ENCODE measurements around the gene ARF1. TPM values are rescaled to one million over a fixed set of nuclear protein-coding genes. Genes with fewer than 3 reads are reported as not detected.

ARF1 gene
- total RNA-seq, 4 donors from 2014 or later = 165 to 340 (median 203) TPM

DNA sequence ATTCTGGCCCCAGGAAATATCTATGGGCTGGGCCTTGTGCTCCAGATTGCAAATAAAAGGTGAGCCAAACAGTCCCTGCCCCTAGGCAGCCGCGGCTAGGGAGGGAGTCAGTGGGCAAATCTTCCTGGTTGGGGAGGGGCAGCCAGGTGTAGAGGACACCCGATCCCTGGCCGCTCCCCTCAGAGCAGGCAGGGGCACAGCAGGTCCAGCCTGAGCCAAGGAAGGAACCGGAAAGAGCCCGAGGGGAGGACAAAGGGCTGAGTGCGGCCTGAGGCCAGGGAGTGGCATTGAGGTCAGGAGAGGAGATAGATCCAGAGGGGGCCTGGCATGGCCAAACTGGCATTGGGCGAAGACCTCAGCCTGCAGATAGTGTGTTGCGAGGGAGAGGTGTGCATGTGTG lies 36.6 kb upstream of the ARF1 start:
- no peak for DNase-seq
- H3K9me3 ChIP-seq = no peaks in the 10 kb centered on the region
- no peaks in the 10 kb centered on the region for H3K36me3 ChIP-seq
- no peak overlapping the region for H3K27ac ChIP-seq
- H3K4me1 ChIP-seq = no peaks in the 10 kb centered on the region
- no peak overlapping the region for H3K4me3 ChIP-seq
- intact Hi-C loops (cut with DNase I; ENCODE audit: low total_unique reads) = no loop called here
- TF ChIP-seq POLR2A (IDR thresholded peaks at IDR 0.05) = no peak
- TF ChIP-seq, protein P1, sequence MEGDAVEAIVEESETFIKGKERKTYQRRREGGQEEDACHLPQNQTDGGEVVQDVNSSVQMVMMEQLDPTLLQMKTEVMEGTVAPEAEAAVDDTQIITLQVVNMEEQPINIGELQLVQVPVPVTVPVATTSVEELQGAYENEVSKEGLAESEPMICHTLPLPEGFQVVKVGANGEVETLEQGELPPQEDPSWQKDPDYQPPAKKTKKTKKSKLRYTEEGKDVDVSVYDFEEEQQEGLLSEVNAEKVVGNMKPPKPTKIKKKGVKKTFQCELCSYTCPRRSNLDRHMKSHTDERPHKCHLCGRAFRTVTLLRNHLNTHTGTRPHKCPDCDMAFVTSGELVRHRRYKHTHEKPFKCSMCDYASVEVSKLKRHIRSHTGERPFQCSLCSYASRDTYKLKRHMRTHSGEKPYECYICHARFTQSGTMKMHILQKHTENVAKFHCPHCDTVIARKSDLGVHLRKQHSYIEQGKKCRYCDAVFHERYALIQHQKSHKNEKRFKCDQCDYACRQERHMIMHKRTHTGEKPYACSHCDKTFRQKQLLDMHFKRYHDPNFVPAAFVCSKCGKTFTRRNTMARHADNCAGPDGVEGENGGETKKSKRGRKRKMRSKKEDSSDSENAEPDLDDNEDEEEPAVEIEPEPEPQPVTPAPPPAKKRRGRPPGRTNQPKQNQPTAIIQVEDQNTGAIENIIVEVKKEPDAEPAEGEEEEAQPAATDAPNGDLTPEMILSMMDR (IDR thresholded peaks at IDR 0.05) = no peak
- no peaks in the 10 kb centered on the region for H3K27me3 ChIP-seq

DNA sequence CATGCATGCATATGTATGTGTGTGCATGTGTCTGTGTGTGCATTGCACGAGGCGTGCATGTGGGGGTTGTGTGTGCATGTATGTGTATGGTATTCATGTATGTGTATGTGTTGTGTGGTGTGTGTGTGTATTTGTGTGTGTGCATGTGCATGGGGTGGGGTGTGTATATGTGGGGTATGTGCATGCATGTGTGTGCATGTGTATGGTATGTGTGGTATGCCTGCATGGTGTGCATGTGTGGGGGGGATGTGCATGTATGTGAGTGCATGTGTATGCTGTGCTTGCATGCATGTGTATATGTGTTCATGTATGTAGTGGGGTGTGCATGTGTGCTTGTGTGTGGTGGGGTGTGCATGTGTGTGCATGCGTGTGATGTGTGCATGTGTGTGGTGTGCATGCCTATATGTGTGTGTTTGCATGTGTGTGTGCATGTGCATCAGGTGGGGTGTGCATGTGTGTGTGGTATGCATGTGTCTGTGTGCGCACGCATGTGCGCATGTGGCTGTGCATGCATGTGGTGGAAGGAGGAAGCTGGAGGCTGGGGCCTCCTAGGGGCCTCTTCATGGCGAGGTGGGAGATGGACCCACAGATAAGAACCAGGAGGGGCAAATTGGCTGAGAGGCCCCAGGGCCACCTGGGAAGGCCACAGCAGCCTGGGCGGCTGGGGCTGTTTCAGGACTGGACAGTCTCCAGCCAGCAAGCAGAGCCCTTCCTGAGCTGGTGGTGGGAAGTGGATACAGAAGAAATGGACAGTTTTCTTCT lies 35.9 kb upstream of the ARF1 start:
- DNase-seq = no peak
- Histone ChIP-seq H3K4me1 (no peaks in the 10 kb centered on the region), H3K27me3 (no peaks in the 10 kb centered on the region), H3K36me3 (no peaks in the 10 kb centered on the region), H3K27ac (no peak overlapping the region), H3K4me3 (no peak overlapping the region), H3K9me3 (no peaks in the 10 kb centered on the region)
- intact Hi-C loops (cut with DNase I; ENCODE audit: low total_unique reads) = no loop called here
- TF ChIP-seq POLR2A (IDR thresholded peaks at IDR 0.05) = no peak

DNA sequence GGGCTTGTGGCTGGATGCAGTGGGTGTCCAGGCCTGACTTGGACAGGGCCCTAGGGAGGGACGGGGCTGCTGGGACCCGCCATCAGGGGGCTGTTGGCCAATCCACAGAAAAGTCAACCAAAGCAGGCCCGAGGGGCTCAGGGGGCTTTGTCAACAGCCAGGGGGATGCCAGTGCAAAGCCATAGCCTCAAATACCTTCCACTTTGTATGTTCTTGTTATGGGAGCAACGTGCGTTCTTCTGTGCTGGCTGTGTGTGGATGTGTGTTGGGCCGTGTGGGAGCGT lies 35.4 kb upstream of the ARF1 start:
- no peak for DNase-seq
- Histone ChIP-seq H3K4me3 (no peak overlapping the region), H3K4me1 (no peaks in the 10 kb centered on the region), H3K9me3 (no peaks in the 10 kb centered on the region), H3K36me3 (no peaks in the 10 kb centered on the region), H3K27me3 (no peaks in the 10 kb centered on the region), H3K27ac (no peak overlapping the region)
- TF ChIP-seq, protein P1 (IDR thresholded peaks at IDR 0.05) = no peak
- no peak for TF ChIP-seq POLR2A (IDR thresholded peaks at IDR 0.05)
- intact Hi-C loops (cut with DNase I; ENCODE audit: low total_unique reads) = no loop called here

DNA sequence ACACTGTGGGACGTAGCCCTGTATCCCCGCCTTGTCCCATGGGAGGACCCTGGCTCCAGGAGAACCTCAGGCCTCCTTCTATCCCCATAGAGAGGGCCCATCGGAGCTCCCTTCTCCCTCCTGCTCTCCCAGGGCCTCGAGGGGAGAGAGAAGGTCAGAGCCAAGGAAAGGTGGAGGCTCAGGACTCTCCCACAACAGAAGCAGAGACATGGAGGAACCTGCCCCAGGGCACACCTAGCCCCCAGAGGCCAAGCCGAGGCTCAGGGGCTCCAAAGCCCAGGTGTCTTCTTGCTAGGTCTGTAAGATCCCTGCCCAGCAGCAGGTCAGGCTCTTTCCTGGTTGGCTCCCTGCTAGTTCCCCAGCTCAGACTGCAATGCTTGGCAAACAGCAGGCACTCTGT lies 34.4 kb upstream of the ARF1 start:
- TF ChIP-seq, protein P1 (IDR thresholded peaks at IDR 0.05) = no peak
- TF ChIP-seq POLR2A (IDR thresholded peaks at IDR 0.05) = no peak
- DNase-seq = no peak
- Histone ChIP-seq H3K27me3 (no peaks in the 10 kb centered on the region), H3K4me1 (no peaks in the 10 kb centered on the region), H3K4me3 (no peak overlapping the region), H3K9me3 (no peaks in the 10 kb centered on the region), H3K36me3 (no peaks in the 10 kb centered on the region), H3K27ac (no peak overlapping the region)
- intact Hi-C loops (cut with DNase I; ENCODE audit: low total_unique reads) = no loop called here

DNA sequence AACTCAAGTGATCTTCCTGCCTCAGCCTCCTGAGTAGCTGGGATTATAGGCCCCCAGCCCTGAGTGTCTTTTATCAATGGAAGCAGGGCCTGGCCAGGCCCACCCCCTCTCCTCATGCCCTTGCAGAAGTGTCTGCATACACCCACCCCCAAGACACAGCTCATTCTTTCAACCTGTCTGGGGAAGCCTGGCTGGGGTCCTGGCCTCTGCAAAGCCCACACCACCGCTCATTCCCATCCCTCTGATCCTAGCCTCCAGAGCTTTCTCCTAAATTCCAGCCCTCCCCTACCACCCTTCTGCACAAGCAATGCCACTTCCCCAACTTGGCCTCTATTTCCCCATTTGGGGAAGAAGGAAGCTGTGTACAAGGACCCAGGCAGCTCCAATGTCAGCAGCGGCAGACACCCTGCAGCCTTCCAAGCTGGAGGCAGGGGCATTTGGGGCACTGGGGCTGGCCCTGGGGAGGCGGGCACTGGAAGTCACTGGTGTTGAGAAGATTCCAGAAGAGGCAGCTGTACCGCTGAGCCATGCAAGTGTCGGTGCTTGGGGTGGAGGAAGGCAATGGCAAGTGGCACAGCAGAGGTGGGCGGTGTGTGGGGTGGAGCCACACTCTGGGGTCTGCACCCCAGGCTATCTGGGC lies 33.7 kb upstream of the ARF1 start:
- Histone ChIP-seq H3K27ac (no peak overlapping the region), H3K27me3 (peaks cover 0 to 6% of the 10 kb centered on the region in 2 donors), H3K4me1 (no peaks in the 10 kb centered on the region), H3K36me3 (no peaks in the 10 kb centered on the region), H3K9me3 (no peaks in the 10 kb centered on the region), H3K4me3 (no peak overlapping the region)
- intact Hi-C loops (cut with DNase I; ENCODE audit: low total_unique reads) = no loop called here
- no peak for DNase-seq
- TF ChIP-seq, protein P1 (IDR thresholded peaks at IDR 0.05) = no peak
- no peak for TF ChIP-seq POLR2A (IDR thresholded peaks at IDR 0.05)
